K562 (cell line): ENCODE measurements around the gene NACC1. TPM values are rescaled to one million over a fixed set of nuclear protein-coding genes. Genes with fewer than 3 reads are reported as not detected.

ENCODE experiments used
- PBX2 ChIP-seq, 2 experiments: IDR thresholded peaks in 1 of 2; conservative IDR thresholded peaks in 1 of 2; 2 replicates each; pipeline ENCODE4 v1.6.1; 2016; ENCODE audit warnings: low read depth in 2 of 2, mild to moderate bottlenecking in 1 of 2, missing compliant biosample characterization in 1 of 2, missing genetic modification characterization in 1 of 2, moderate library complexity in 1 of 2
- polyA plus RNA-seq, 8 experiments: library from polyadenylated mRNA; depleted of rRNA in 4 of 8; stranded (reverse) in 5 of 8; unstranded in 3 of 8; fragments of >200 nt; fragmentation: Nextera tagmentation in 2 of 8; fragmentation: Illumina TruSeq in 1 of 8; extraction: Ambion mirVana in 2 of 8; extraction: Trizol in 1 of 8; gene quantifications; 2 replicates each; pipeline versions ENCODE4 v1.2.1 to v1.2.3, GENCODE V29; 2011 to 2014; ENCODE audit warnings: inconsistent platforms in 1 of 8, missing spikeins in 1 of 8
- total RNA-seq, 7 experiments: library from RNA; depleted of rRNA in 6 of 7; stranded (reverse); fragments of >200 nt in 6 of 7; fragmentation: Illumina TruSeq in 2 of 7; extraction: Trizol in 2 of 7; gene quantifications; 2 replicates each; pipeline versions ENCODE4 v1.2.1 to v1.2.3, GENCODE V29; 2011 to 2021; ENCODE audit warnings: low replicate concordance in 1 of 7
- TF ChIP-seq, protein P1 (sequence below): fragments of 450-650 bp; IDR thresholded peaks from 2 replicates; pipeline ENCODE4 v1.6.1; 2014; ENCODE audit warnings: low read depth, mild to moderate bottlenecking, moderate library complexity, borderline replicate concordance
- TF ChIP-seq, protein P2 (sequence below): fragments of 150-350 bp; conservative IDR thresholded peaks from 2 replicates; pipeline ENCODE4 v1.6.1; 2014; ENCODE audit warnings: low read length

NACC1 gene
- total and polyA plus RNA-seq, 9 of the 15 experiments (the other 6 are each of a cell fraction or from before 2014, with no cell fraction given) = 0.04 to 96.6 (median 25.8) TPM

GRCh38 chr19:13071444-13072187 lies 46.4 kb upstream of the NACC1 start (continued):
- TF ChIP-seq PBX2 (CRISPR knock-in tag; IDR thresholded peaks at IDR 0.05; ENCODE audit: low read depth) (no peak), PBX2 (tag; conservative IDR thresholded peaks at IDR 0.05; ENCODE audit: low read depth) (no peak)
- TF ChIP-seq, protein P1, sequence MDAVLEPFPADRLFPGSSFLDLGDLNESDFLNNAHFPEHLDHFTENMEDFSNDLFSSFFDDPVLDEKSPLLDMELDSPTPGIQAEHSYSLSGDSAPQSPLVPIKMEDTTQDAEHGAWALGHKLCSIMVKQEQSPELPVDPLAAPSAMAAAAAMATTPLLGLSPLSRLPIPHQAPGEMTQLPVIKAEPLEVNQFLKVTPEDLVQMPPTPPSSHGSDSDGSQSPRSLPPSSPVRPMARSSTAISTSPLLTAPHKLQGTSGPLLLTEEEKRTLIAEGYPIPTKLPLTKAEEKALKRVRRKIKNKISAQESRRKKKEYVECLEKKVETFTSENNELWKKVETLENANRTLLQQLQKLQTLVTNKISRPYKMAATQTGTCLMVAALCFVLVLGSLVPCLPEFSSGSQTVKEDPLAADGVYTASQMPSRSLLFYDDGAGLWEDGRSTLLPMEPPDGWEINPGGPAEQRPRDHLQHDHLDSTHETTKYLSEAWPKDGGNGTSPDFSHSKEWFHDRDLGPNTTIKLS = no peak
- TF ChIP-seq, protein P2, sequence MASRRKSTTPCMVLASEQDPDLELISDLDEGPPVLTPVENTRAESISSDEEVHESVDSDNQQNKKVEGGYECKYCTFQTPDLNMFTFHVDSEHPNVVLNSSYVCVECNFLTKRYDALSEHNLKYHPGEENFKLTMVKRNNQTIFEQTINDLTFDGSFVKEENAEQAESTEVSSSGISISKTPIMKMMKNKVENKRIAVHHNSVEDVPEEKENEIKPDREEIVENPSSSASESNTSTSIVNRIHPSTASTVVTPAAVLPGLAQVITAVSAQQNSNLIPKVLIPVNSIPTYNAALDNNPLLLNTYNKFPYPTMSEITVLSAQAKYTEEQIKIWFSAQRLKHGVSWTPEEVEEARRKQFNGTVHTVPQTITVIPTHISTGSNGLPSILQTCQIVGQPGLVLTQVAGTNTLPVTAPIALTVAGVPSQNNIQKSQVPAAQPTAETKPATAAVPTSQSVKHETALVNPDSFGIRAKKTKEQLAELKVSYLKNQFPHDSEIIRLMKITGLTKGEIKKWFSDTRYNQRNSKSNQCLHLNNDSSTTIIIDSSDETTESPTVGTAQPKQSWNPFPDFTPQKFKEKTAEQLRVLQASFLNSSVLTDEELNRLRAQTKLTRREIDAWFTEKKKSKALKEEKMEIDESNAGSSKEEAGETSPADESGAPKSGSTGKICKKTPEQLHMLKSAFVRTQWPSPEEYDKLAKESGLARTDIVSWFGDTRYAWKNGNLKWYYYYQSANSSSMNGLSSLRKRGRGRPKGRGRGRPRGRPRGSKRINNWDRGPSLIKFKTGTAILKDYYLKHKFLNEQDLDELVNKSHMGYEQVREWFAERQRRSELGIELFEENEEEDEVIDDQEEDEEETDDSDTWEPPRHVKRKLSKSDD = no peak
